Muscle layer of colon (tissue), 2 donors: Measurements from ENCODE around the gene POMGNT2.
"Not testable (repeated sequence)": the region's sequence is repeated elsewhere in the genome, so short reads cannot be mapped to it uniquely, and the experiment has no call there.

Experiments used
- H3K27ac ChIP-seq: one replicate; pipeline ENCODE4 v1.7.0; 2013; ENCODE audit warnings: low read depth, mild to moderate bottlenecking, low read length, moderate library complexity
- H3K27me3 ChIP-seq, 2 donors: one replicate each; pipeline ENCODE4 v1.7.0; 2013; ENCODE audit warnings: low read length in 2 of 2, mild to moderate bottlenecking in 2 of 2; ENCODE audit not compliant: insufficient read depth in 2 of 2, control insufficient read depth in 1 of 2
- H3K36me3 ChIP-seq: one replicate; pipeline ENCODE4 v1.7.0; 2013; ENCODE audit warnings: mild to moderate bottlenecking, low read length; ENCODE audit not compliant: insufficient read depth
- H3K4me1 ChIP-seq: one replicate; pipeline ENCODE4 v1.7.0; 2013; ENCODE audit warnings: mild to moderate bottlenecking, low read length; ENCODE audit not compliant: insufficient read depth
- H3K4me3 ChIP-seq, 2 donors: one replicate each; pipeline ENCODE4 v1.7.0; 2013; ENCODE audit warnings: low read length in 2 of 2, low read depth in 1 of 2, mild to moderate bottlenecking in 1 of 2, moderate library complexity in 1 of 2
- H3K9ac ChIP-seq: one replicate; pipeline ENCODE4 v1.7.0; 2013; ENCODE audit warnings: low read length
- H3K9me3 ChIP-seq: one replicate; pipeline ENCODE4 v1.7.0; 2013; ENCODE audit warnings: mild to moderate bottlenecking, low read length
- donor health status: abdominal sarcoma.
- donor health status: Adenocarcinoma of cecum.

Gene POMGNT2

GRCh38 chr3:43055806-43056770, 49.8 kb downstream of the POMGNT2 start:
- no peaks in the 10 kb centered on the region for H3K9me3 ChIP-seq
- no peak overlapping the region for H3K9ac ChIP-seq
- no peak overlapping the region for H3K27ac ChIP-seq
- no peak overlapping the region for H3K4me3 ChIP-seq
- peaks cover 7% of the 10 kb centered on the region for H3K36me3 ChIP-seq
- no peaks in the 10 kb centered on the region for H3K27me3 ChIP-seq
- H3K4me1 ChIP-seq = no peaks in the 10 kb centered on the region

- H3K27me3 ChIP-seq = no peaks in the 10 kb centered on the region
- peaks cover 7% of the 10 kb centered on the region for H3K36me3 ChIP-seq
- H3K4me3 ChIP-seq = no peak overlapping the region
- no peak overlapping the region for H3K27ac ChIP-seq
- H3K9ac ChIP-seq = no peak overlapping the region
- H3K4me1 ChIP-seq = no peaks in the 10 kb centered on the region
- no peaks in the 10 kb centered on the region for H3K9me3 ChIP-seq
Observed at GRCh38 chr3:43055393-43055792, 50.5 kb downstream of the POMGNT2 start.

- Histone ChIP-seq H3K9ac (no peak overlapping the region), H3K4me1 (no peaks in the 10 kb centered on the region), H3K27ac (no peak overlapping the region), H3K9me3 (no peaks in the 10 kb centered on the region), H3K4me3 (no peak overlapping the region), H3K36me3 (peaks cover 7% of the 10 kb centered on the region), H3K27me3 (no peaks in the 10 kb centered on the region)
Observed at GRCh38 chr3:43054754-43055153, 51.1 kb downstream of the POMGNT2 start.

- Histone ChIP-seq H3K9me3 (no peaks in the 10 kb centered on the region), H3K27ac (no peak overlapping the region), H3K36me3 (peaks cover 7% of the 10 kb centered on the region)
Observed at GRCh38 chr3:43053291-43053690, 52.6 kb downstream of the POMGNT2 start.

GRCh38 chr3:43048470-43048869, 57.4 kb downstream of the POMGNT2 start:
- no peak overlapping the region for H3K4me3 ChIP-seq

More at GRCh38 chr3:43053291-43053690, 52.6 kb downstream of the POMGNT2 start:
- Histone ChIP-seq H3K9ac (no peak overlapping the region), H3K4me3 (no peak overlapping the region), H3K27me3 (no peaks in the 10 kb centered on the region), H3K4me1 (no peaks in the 10 kb centered on the region)

GRCh38 chr3:43046583-43046982, 59.3 kb downstream of the POMGNT2 start:
- H3K9me3 ChIP-seq = peaks cover 4% of the 10 kb centered on the region
- no peaks in the 10 kb centered on the region for H3K36me3 ChIP-seq
- H3K27me3 ChIP-seq = no peaks in the 10 kb centered on the region
- no peaks in the 10 kb centered on the region for H3K4me1 ChIP-seq
- no peak overlapping the region for H3K4me3 ChIP-seq
- H3K27ac ChIP-seq = no peak overlapping the region
- H3K9ac ChIP-seq = no peak overlapping the region

More at GRCh38 chr3:43048470-43048869, 57.4 kb downstream of the POMGNT2 start:
- Histone ChIP-seq H3K27me3 (no peaks in the 10 kb centered on the region), H3K9ac (no peak overlapping the region), H3K4me1 (no peaks in the 10 kb centered on the region), H3K27ac (no peak overlapping the region), H3K36me3 (no peaks in the 10 kb centered on the region), H3K9me3 (peaks cover 4% of the 10 kb centered on the region)

GRCh38 chr3:43045079-43045478, 60.8 kb downstream of the POMGNT2 start:
- H3K9ac ChIP-seq, H3K9me3 ChIP-seq, H3K4me1 ChIP-seq, H3K36me3 ChIP-seq, H3K27ac ChIP-seq, H3K4me3 ChIP-seq, H3K27me3 ChIP-seq: not testable (repeated sequence)

- Histone ChIP-seq H3K4me3 (no peak overlapping the region), H3K36me3 (no peaks in the 10 kb centered on the region), H3K9ac (no peak overlapping the region), H3K4me1 (no peaks in the 10 kb centered on the region), H3K27ac (no peak overlapping the region), H3K27me3 (no peaks in the 10 kb centered on the region), H3K9me3 (peaks cover 4% of the 10 kb centered on the region)
Observed at GRCh38 chr3:43043793-43044192, 62.1 kb downstream of the POMGNT2 start.

- H3K9ac ChIP-seq = no peak overlapping the region
- H3K27me3 ChIP-seq = no peaks in the 10 kb centered on the region
- H3K4me1 ChIP-seq = no peaks in the 10 kb centered on the region
- no peak overlapping the region for H3K27ac ChIP-seq
- peaks cover 4% of the 10 kb centered on the region for H3K9me3 ChIP-seq
- no peak overlapping the region for H3K4me3 ChIP-seq
- no peaks in the 10 kb centered on the region for H3K36me3 ChIP-seq
Observed at GRCh38 chr3:43043071-43043766, 62.7 kb downstream of the POMGNT2 start.

- no peaks in the 10 kb centered on the region for H3K36me3 ChIP-seq
- H3K27me3 ChIP-seq = no peaks in the 10 kb centered on the region
- H3K4me3 ChIP-seq = no peak overlapping the region
- H3K4me1 ChIP-seq = no peaks in the 10 kb centered on the region
- H3K9ac ChIP-seq = no peak overlapping the region
- H3K9me3 ChIP-seq = peaks cover 4% of the 10 kb centered on the region
- H3K27ac ChIP-seq = no peak overlapping the region
Observed at GRCh38 chr3:43041517-43041916, 64.4 kb downstream of the POMGNT2 start.

- no peaks in the 10 kb centered on the region for H3K4me1 ChIP-seq
- no peaks in the 10 kb centered on the region for H3K27me3 ChIP-seq
- no peak overlapping the region for H3K4me3 ChIP-seq
- H3K36me3 ChIP-seq = no peaks in the 10 kb centered on the region
- H3K27ac ChIP-seq = no peak overlapping the region
- no peak overlapping the region for H3K9ac ChIP-seq
- no peaks in the 10 kb centered on the region for H3K9me3 ChIP-seq
Observed at GRCh38 chr3:43038010-43038409, 67.9 kb downstream of the POMGNT2 start.
